Islet of Langerhans (tissue), 1 donor: Measurements from ENCODE around the gene STAG1.
"Not testable (repeated sequence)": the region's sequence is repeated elsewhere in the genome, so short reads cannot be mapped to it uniquely, and the experiment has no call there.

Source experiments
- FAIRE-seq: peaks from one replicate; lab custom pipeline; 2011; peaks lifted over from hg19 to GRCh38; lab: Jason Lieb, UNC

STAG1 gene

GRCh38 chr3:136584728-136585127 lies 167.4 kb downstream of the STAG1 start:
- FAIRE-seq = no peak

GRCh38 chr3:136583823-136584222 lies 168.4 kb downstream of the STAG1 start:
- FAIRE-seq = no peak

GRCh38 chr3:136577791-136578190 lies 174.4 kb downstream of the STAG1 start:
- no peak for FAIRE-seq

- FAIRE-seq = no peak
These were observed 175.7 kb downstream of the STAG1 start for GRCh38 chr3:136576279-136577009.

- FAIRE-seq = no peak
These were observed 184.5 kb downstream of the STAG1 start for GRCh38 chr3:136567599-136568188.

- not testable (repeated sequence) for FAIRE-seq
These were observed 187.2 kb downstream of the STAG1 start for GRCh38 chr3:136564962-136565361.

GRCh38 chr3:136562026-136562425 lies 190.2 kb downstream of the STAG1 start:
- FAIRE-seq = no peak

GRCh38 chr3:136559896-136560295 lies 192.3 kb downstream of the STAG1 start:
- no peak for FAIRE-seq

GRCh38 chr3:136549461-136549860 lies 202.7 kb downstream of the STAG1 start:
- not testable (repeated sequence) for FAIRE-seq

GRCh38 chr3:136547293-136547692 lies 204.9 kb downstream of the STAG1 start:
- peak; percentile 13 for FAIRE-seq

- FAIRE-seq = no peak
These were observed 205.5 kb downstream of the STAG1 start for GRCh38 chr3:136546720-136547119.

- FAIRE-seq = peak; percentile 61
These were observed 206.4 kb downstream of the STAG1 start for GRCh38 chr3:136545664-136546268.

GRCh38 chr3:136544532-136544931 lies 207.6 kb downstream of the STAG1 start:
- FAIRE-seq = no peak

GRCh38 chr3:136543385-136543784 lies 208.8 kb downstream of the STAG1 start:
- no peak for FAIRE-seq

GRCh38 chr3:136535906-136536305 lies 216.3 kb downstream of the STAG1 start:
- peak; percentile 9 for FAIRE-seq

- FAIRE-seq = no peak
These were observed 219.4 kb downstream of the STAG1 start for GRCh38 chr3:136532766-136533165.

GRCh38 chr3:136518102-136518501 lies 234.1 kb downstream of the STAG1 start:
- FAIRE-seq = no peak

- FAIRE-seq = no peak
These were observed 235.5 kb downstream of the STAG1 start for GRCh38 chr3:136516656-136517055.

- FAIRE-seq = no peak
These were observed 236.1 kb downstream of the STAG1 start for GRCh38 chr3:136516095-136516494.

GRCh38 chr3:136514533-136514932 lies 237.6 kb downstream of the STAG1 start:
- FAIRE-seq = not testable (repeated sequence)

- no peak for FAIRE-seq
These were observed 238.8 kb downstream of the STAG1 start for GRCh38 chr3:136513367-136513766.

- no peak for FAIRE-seq
These were observed 239.8 kb downstream of the STAG1 start for GRCh38 chr3:136512381-136512780.

GRCh38 chr3:136505676-136506075 lies 246.5 kb downstream of the STAG1 start:
- FAIRE-seq = no peak

- no peak for FAIRE-seq
These were observed 249.1 kb downstream of the STAG1 start for GRCh38 chr3:136503056-136503455.
